ENCODE results near the gene ADAMTS14.

ADAMTS14 gene

DNA sequence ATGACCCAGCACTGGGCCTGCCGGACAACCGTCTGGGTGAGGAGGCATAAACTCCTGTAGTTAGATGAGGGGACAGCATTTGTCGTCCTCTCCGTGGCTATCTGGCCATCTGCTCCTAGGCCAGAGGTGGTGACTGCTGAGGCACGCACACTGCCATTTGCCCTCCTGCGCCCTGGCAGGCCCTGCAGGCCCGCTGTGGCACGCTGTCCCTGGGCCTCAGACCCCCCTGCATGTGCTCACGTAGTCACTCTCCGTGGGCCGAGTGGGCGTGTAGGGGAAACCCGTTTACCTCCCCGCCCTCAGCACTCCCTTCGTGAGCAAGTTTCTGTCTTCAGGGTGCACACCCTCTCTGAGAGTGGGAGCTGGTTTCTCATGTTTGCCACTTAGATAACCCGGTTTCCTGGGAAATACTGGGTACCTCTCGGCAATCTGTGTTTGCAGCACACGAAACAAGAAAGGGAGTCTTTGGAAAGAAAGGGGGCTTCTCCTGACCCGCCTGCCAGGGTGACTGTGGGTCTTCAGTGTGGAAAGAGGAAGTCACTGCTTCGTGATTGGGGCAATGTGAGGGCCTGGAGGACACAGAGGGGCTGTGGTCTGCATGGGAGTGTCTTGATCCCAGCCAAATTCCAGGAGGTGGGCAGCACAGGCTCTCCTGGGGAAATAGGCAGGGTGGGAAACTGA, 10.8 kb downstream of the ADAMTS14 start:
- DNase-seq (ENCODE audit: low read depth), result no peak
- TF ChIP-seq, protein P1, sequence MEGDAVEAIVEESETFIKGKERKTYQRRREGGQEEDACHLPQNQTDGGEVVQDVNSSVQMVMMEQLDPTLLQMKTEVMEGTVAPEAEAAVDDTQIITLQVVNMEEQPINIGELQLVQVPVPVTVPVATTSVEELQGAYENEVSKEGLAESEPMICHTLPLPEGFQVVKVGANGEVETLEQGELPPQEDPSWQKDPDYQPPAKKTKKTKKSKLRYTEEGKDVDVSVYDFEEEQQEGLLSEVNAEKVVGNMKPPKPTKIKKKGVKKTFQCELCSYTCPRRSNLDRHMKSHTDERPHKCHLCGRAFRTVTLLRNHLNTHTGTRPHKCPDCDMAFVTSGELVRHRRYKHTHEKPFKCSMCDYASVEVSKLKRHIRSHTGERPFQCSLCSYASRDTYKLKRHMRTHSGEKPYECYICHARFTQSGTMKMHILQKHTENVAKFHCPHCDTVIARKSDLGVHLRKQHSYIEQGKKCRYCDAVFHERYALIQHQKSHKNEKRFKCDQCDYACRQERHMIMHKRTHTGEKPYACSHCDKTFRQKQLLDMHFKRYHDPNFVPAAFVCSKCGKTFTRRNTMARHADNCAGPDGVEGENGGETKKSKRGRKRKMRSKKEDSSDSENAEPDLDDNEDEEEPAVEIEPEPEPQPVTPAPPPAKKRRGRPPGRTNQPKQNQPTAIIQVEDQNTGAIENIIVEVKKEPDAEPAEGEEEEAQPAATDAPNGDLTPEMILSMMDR (IDR thresholded peaks at IDR 0.05; ENCODE audit: control insufficient read depth, insufficient read depth, low read depth, low read length, missing control alignments), result no peak
- H3K4me3 ChIP-seq (ENCODE audit: control insufficient read depth, low read depth, low read length), result no peak overlapping the region

DNA sequence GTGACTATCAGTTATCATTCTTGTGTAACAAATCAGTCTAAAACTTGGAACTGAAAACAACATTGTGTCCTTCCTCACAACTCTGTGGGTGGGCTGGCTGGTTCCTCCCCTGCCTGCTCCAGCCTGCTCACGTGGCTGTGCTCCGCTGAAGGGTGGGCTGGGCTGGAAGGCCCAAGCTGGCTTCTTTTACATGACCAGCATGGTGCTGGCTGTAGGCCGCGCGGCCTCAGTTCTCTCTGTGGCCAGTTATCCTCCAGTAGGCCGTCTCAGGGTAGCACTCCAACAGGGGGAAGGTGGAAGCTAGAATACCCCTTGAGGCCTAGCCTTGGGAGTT, 11.3 kb downstream of the ADAMTS14 start:
- TF ChIP-seq, protein P1 (IDR thresholded peaks at IDR 0.05; ENCODE audit: control insufficient read depth, insufficient read depth, low read depth, low read length, missing control alignments), result no peak
- DNase-seq (ENCODE audit: low read depth), result no peak
- H3K4me3 ChIP-seq (ENCODE audit: control insufficient read depth, low read depth, low read length), result no peak overlapping the region

DNA sequence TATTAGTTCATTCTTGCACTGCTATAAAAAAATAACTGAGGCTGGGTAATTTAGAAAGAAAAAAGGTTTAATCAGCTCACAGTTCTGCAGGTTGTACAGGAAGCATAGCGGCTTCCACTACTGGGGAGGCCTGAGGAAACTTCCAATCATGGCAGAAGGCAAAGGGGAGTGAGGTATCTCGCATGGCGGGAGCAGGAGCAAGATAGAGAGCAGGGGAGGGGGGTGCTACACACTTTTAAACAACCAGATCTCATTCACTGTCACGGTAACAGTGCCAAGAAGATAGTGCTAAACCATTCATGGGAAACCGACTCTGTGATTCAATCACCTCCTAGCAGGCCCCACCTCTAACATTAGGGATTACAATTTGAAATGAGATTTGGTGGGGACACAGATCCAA, 11.6 kb downstream of the ADAMTS14 start:
- no peak overlapping the region for H3K4me3 ChIP-seq (ENCODE audit: control insufficient read depth, low read depth, low read length)

DNA sequence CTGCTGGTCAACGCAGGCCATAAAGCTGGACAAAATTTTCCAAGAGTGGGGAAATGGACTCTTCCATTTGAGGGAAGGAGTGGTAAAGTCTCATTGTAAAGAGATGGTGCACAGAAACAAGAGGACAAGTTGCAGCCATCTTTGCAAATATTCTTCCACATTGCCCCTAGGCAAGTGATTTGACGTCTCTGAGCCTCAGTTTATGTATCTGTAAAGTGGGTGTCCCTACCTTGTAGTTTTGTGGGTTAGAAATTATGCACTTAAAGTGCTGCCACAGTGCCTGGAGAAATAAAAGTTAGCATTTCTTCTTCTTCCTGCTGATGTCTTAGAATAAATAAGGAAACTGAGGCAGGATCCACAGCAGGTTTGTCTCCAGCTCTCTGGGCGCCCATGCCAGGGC, 12.1 kb downstream of the ADAMTS14 start:
- no peak overlapping the region for H3K4me3 ChIP-seq (ENCODE audit: control insufficient read depth, low read depth, low read length)
- no peak for DNase-seq (ENCODE audit: low read depth)

More for the DNA sequence above, 11.6 kb downstream of the ADAMTS14 start:
- DNase-seq (ENCODE audit: low read depth), result no peak
- TF ChIP-seq, protein P1 (IDR thresholded peaks at IDR 0.05; ENCODE audit: control insufficient read depth, insufficient read depth, low read depth, low read length, missing control alignments), result no peak

DNA sequence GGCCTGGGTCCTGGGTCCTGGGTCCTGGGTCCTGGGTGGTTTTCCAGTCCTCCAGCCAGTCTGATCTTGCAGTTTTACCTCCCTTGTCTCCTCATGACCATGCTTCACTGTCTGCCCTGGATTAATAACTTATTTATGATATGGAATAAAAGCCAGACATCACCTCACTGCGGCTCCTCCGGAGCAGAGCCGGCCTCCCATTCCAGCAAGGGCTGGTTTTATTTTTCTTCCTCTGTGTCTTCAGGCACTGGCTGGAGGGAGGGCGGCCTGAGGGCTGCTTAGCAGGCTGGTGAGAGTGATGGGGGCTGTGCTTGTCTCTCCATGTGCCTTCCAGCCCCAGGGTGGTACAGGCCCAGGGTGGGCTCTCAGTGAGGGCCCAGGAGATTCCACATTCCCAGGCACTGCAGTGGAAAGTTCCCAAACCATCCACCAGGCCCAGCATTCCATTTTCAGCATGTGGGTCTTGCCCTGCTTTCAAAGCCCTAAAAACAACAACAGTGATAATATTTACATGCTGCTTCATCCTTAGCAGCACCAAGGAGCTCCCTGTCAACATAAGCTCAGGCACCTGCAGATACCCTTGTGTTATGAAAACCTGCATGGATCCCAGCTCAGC, 12.6 kb downstream of the ADAMTS14 start:
- TF ChIP-seq, protein P1 (IDR thresholded peaks at IDR 0.05; ENCODE audit: control insufficient read depth, insufficient read depth, low read depth, low read length, missing control alignments), result no peak
- DNase-seq (ENCODE audit: low read depth), result no peak
- no peak overlapping the region for H3K4me3 ChIP-seq (ENCODE audit: control insufficient read depth, low read depth, low read length)

More for the DNA sequence above, 12.1 kb downstream of the ADAMTS14 start:
- TF ChIP-seq, protein P1 (IDR thresholded peaks at IDR 0.05; ENCODE audit: control insufficient read depth, insufficient read depth, low read depth, low read length, missing control alignments), result no peak

DNA sequence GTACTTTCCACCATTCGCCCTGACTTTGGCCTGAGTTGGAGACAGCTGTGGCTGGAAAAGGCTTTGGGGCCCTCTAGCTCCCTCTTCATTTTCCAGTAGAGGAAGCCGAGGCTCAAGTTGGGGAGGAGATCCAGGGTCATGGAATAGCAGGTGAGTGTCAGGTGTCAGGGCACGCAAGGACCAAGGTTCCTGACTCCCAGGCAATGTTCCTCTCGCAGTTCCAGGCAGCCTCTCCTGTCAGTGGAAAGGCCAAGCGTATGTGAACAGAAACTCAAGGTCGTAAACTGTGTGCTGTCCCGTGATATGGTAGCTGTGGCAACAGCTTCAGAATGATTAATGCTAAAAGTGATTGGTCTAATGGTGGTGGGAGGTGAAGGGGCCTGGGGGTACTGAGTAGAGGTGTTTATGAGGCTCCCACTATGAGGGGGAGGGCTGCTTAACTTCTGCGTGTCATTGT, 13.2 kb downstream of the ADAMTS14 start:
- no peak for DNase-seq (ENCODE audit: low read depth)
- TF ChIP-seq, protein P1 (IDR thresholded peaks at IDR 0.05; ENCODE audit: control insufficient read depth, insufficient read depth, low read depth, low read length, missing control alignments), result no peak
- no peak overlapping the region for H3K4me3 ChIP-seq (ENCODE audit: control insufficient read depth, low read depth, low read length)
